Epithelial cell of esophagus (primary cell): Measurements from ENCODE around the gene MPZL2.

ENCODE experiments used
- DNase-seq: peaks from one replicate; pipeline ENCODE4 v3.0.0; 2010; ENCODE audit warnings: low read depth
- H3K4me3 ChIP-seq: 2 replicates; pipeline ENCODE4 v1.5.1; 2011; ENCODE audit warnings: mild to moderate bottlenecking, low read length, control low read depth
- CTCF ChIP-seq: IDR thresholded peaks from 2 replicates; pipeline ENCODE4 v1.5.1; 2011; ENCODE audit warnings: low read depth, mild to moderate bottlenecking, low read length, control low read depth, inconsistent platforms; ENCODE audit not compliant: insufficient read depth; ENCODE audit errors: missing control alignments

MPZL2 gene

GRCh38 chr11:118229274-118229847 lies 34.7 kb downstream of the MPZL2 start:
- no peak overlapping the region for H3K4me3 ChIP-seq
- no peak for TF ChIP-seq CTCF
- DNase-seq, result no peak

- DNase-seq, result no peak
- TF ChIP-seq CTCF, result no peak
- H3K4me3 ChIP-seq, result no peak overlapping the region
Measured at GRCh38 chr11:118227865-118228785, 36.0 kb downstream of the MPZL2 start.

GRCh38 chr11:118226781-118227180 lies 37.3 kb downstream of the MPZL2 start:
- TF ChIP-seq CTCF, result no peak
- no peak for DNase-seq
- H3K4me3 ChIP-seq, result no peak overlapping the region

GRCh38 chr11:118226296-118226695 lies 37.8 kb downstream of the MPZL2 start:
- DNase-seq, result no peak
- no peak for TF ChIP-seq CTCF
- no peak overlapping the region for H3K4me3 ChIP-seq

- no peak for DNase-seq
- no peak within 1 kb of the TSS for H3K4me3 ChIP-seq
- TF ChIP-seq CTCF, result no peak
Measured at GRCh38 chr11:118224511-118225188, 39.4 kb downstream of the MPZL2 start, which contains the start of gene JAML. Gene JAML (minus strand): TSS chr11:118225011. CDS start chr11:118214866, 10,145 bp downstream.

- no peak overlapping the region for H3K4me3 ChIP-seq
- no peak for TF ChIP-seq CTCF
- DNase-seq, result no peak
Measured at GRCh38 chr11:118223992-118224391, 40.1 kb downstream of the MPZL2 start.
